Lower leg skin (tissue), 4 donors: ENCODE results near the gene PBXIP1. TPM values are rescaled to one million over a fixed set of nuclear protein-coding genes. Genes with fewer than 3 reads are reported as not detected.
"Not testable (repeated sequence)": the region's sequence is repeated elsewhere in the genome, so short reads cannot be mapped to it uniquely, and the experiment has no call there.

Experiments
- DNase-seq, 2 donors: peaks; one replicate each; pipeline ENCODE4 v3.0.0-alpha.2; 2019; ENCODE audit warnings: low spot score in 2 of 2
- H3K4me3 ChIP-seq: fragments of 200-600 bp; sonication (generic); 2 replicates; pipeline ENCODE4 v1.5.1; 2017; ENCODE audit warnings: mild to moderate bottlenecking, low read depth; ENCODE audit not compliant: poor library complexity, severe bottlenecking
- CTCF ChIP-seq, 3 donors: fragments of 450-650 bp; IDR thresholded peaks; one replicate each; pipeline ENCODE4 v1.5.1; 2016; ENCODE audit warnings: antibody characterized with exemption in 3 of 3, mild to moderate bottlenecking in 3 of 3, moderate library complexity in 2 of 3
- POLR2A ChIP-seq, 2 donors: fragments of 450-650 bp; IDR thresholded peaks; one replicate each; pipeline ENCODE4 v1.6.1; 2016 to 2017; ENCODE audit warnings: antibody characterized with exemption in 2 of 2, mild to moderate bottlenecking in 1 of 2, moderate library complexity in 1 of 2
- WGBS, 2 donors: methylation state at CpG; one replicate each; pipeline ENCODE4 v1.1.5; 2018; 5-methylcytosine and 5-hydroxymethylcytosine counted together
- intact Hi-C: fragments of 100-400 bp; cut with DNase I; formaldehyde crosslinking; loops from one replicate; pipeline ENCODE4 v1.15.0; 2023; ENCODE audit warnings: low total_unique reads
- total RNA-seq, 4 donors: library from RNA; depleted of rRNA; stranded (reverse); fragments of >200 nt; gene quantifications; one replicate each; pipeline ENCODE4 v1.1.0, GENCODE V29; 2016

Gene PBXIP1
- total RNA-seq, 4 donors from 2014 or later, result 52.1 to 84.1 (median 63.7) TPM

GRCh38 chr1:154999571-155000410, 43.9 kb upstream of the PBXIP1 start:
- DNase-seq, result peak in 1 of 2 donors; percentile 88
- peak overlapping the region; percentile 4 for H3K4me3 ChIP-seq
- WGBS, 2 donors, result 1 to 2% methylated on average over 29 to 49 of the region's 50 CpGs
- no peak for TF ChIP-seq POLR2A (IDR thresholded peaks at IDR 0.05)
- no peak for TF ChIP-seq CTCF (IDR thresholded peaks at IDR 0.05)
- intact Hi-C loops, result no loop called here

DNA sequence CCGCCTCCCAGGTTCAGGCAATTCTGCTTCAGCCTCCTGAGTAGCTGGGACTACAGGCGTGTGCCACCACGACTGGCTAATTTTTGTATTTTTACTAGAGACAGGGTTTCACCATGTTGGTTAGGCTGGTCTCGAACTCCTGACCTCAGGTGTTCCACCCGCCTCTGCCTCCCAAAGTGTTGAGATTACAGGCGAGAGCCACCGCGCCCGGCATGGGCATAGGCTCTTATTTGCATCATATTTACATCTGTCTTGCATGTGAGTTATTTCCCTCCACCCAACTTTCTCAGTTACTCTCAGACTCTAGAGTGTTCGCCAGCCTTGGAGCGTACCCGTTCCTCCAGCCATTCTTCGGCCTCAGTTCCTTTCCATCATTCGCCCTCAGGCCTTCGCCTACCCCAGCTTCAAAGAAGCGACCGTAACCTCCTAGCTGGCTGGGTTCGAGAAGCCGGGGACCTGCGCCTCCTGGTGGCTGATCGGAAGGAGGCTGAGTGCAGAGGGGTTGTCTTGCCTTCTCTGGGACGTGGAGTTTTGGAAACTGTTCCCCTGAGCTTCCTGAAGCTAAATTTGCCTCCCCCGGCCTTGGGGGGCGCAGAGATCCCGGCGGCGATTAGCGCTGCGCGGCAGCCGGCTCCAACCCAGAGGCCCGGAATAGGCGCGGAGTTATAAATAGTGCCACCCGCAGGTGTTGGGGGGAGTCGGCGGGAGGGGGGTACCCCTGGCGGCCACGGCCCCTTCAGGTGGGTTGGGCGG, 43.1 kb upstream of the PBXIP1 start:
- 12 to 13% methylated on average over 28 to 31 of the region's 40 CpGs for WGBS, 2 donors
- TF ChIP-seq POLR2A (IDR thresholded peaks at IDR 0.05) (no peak), CTCF (IDR thresholded peaks at IDR 0.05) (peak in 1 of 3 donors; percentile 53)
- H3K4me3 ChIP-seq, result no peak overlapping the region
- intact Hi-C loops, result no loop called here
- peak in 1 of 2 donors; percentile 93 for DNase-seq

DNA sequence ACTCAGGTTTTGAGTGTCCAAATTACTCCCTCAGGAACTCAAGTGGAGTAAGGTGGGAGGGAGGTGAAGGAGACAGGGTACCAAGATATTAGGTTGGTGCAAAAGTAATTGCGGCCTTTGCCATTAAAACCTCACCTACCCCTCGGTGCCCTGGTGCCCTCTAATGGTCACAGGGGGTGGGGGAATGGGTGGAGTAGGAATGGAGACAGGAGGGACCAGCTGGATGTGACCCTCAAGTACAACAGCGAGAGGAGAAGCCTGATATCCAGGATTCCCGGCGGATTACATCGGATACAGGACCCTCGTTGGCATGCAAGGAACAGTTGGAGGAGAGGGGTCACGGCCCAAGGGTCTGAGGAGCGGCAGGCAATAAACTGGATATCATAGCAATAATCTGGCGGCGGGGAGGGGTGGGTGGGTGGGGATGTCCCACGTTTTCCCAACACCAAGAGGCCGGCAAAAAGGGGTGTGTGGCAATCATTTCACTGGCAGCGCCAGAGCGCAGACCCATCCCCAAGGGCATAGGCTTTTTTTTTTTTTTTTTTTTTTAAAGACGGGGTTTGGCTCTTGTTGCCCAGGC, 42.4 kb upstream of the PBXIP1 start:
- 69 to 71% methylated on average over 16 of the region's 16 CpGs for WGBS, 2 donors
- no peak for TF ChIP-seq CTCF (IDR thresholded peaks at IDR 0.05)
- no peak for TF ChIP-seq POLR2A (IDR thresholded peaks at IDR 0.05)
- DNase-seq, result peak; percentile 19 to 85
- intact Hi-C loops, result no loop called here
- H3K4me3 ChIP-seq, result no peak overlapping the region

GRCh38 chr1:154996966-154997701, 41.2 kb upstream of the PBXIP1 start:
- peak in 1 of 2 donors; percentile 79 for DNase-seq

DNA sequence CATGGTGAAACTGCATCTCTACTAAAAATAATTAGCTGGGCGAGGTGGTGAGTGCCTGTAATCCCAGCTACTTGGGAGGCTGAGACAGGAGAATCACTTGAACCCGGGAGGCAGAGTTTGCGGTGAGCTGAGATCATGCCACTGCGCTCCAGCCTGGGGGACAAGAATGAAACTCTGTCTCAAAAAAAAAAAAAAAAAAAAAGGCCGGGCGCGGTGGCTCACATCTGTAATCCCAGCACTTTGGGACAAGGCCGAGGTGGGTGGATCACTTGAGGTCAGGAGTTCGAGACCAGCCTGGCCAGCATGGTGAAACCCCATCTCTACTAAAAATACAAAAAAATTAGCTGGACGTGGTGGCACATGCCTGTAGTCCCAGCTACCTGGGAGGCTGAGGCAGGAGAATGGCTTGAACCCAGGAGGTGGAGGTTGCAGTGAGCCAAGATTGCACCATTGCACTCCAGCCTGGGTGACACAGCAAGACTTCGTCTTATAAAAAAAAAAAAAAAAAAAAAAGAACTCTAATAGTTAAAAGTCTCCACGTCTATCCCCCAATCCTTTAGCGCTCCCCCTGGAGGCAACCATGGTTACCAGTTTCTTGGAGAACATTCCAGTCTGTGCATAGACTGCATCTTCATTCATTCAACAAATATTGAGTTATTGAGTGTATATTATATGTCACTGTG, 39.5 kb upstream of the PBXIP1 start:
- intact Hi-C loops, H3K4me3 ChIP-seq: not testable (repeated sequence)
- 49 to 59% methylated on average over 13 of the region's 13 CpGs for WGBS, 2 donors
- peak in 1 of 2 donors; percentile 15 for DNase-seq

More at GRCh38 chr1:154996966-154997701, 41.2 kb upstream of the PBXIP1 start:
- WGBS, 2 donors, result 81 to 83% methylated on average over 15 of the region's 15 CpGs
- H3K4me3 ChIP-seq, result no peak overlapping the region
- TF ChIP-seq CTCF (IDR thresholded peaks at IDR 0.05), result no peak
- no peak for TF ChIP-seq POLR2A (IDR thresholded peaks at IDR 0.05)
- intact Hi-C loops, result no loop called here
